DOHH2 (cell line): ENCODE data around the gene CHI3L2.
A peak's percentile ranks its signal among the peaks of the same experiment; 100 is the strongest.

Experiments
- H3F3A ChIP-seq: fragments of 200-600 bp; sonication (generic), shearing (Covaris generic); 2 replicates; pipeline ENCODE4 v1.6.0; 2016; ENCODE audit warnings: antibody characterized with exemption, mild to moderate bottlenecking; ENCODE audit not compliant: control insufficient read depth, insufficient read depth
- H3K27ac ChIP-seq: fragments of 200-600 bp; sonication (generic); 2 replicates; pipeline ENCODE4 v1.5.1; 2014; ENCODE audit warnings: low read depth, mild to moderate bottlenecking, low read length, moderate library complexity
- H3K27me3 ChIP-seq: fragments of 200-600 bp; sonication (generic); 2 replicates; pipeline ENCODE4 v1.6.1; 2014; ENCODE audit warnings: mild to moderate bottlenecking, low read length, mixed read lengths; ENCODE audit not compliant: control insufficient read depth
- H3K36me3 ChIP-seq: fragments of 200-600 bp; sonication (generic); 2 replicates; pipeline ENCODE4 v1.6.1; 2014; ENCODE audit warnings: mild to moderate bottlenecking, low read length, moderate library complexity, mixed read lengths; ENCODE audit not compliant: control insufficient read depth
- H3K4me1 ChIP-seq: fragments of 200-600 bp; sonication (generic); 2 replicates; pipeline ENCODE4 v1.6.1; 2014; ENCODE audit warnings: mild to moderate bottlenecking, low read length, mixed read lengths; ENCODE audit not compliant: control insufficient read depth
- H3K4me2 ChIP-seq: fragments of 200-600 bp; sonication (generic); 2 replicates; pipeline ENCODE4 v1.6.0; 2014; ENCODE audit warnings: mild to moderate bottlenecking, low read length, moderate library complexity
- H3K4me3 ChIP-seq: fragments of 200-600 bp; sonication (generic); 2 replicates; pipeline ENCODE4 v1.5.1; 2014; ENCODE audit warnings: mild to moderate bottlenecking, low read length, mixed read lengths
- H3K79me2 ChIP-seq: fragments of 200-600 bp; sonication (generic); 2 replicates; pipeline ENCODE4 v1.6.1; 2014; ENCODE audit warnings: mild to moderate bottlenecking, low read length, mixed read lengths; ENCODE audit not compliant: control insufficient read depth
- H3K9me2 ChIP-seq: fragments of 200-600 bp; sonication (generic); replicated peaks from 2 replicates; pipeline ENCODE4 v1.6.1; 2014; ENCODE audit warnings: mild to moderate bottlenecking, low read length, mixed read lengths; ENCODE audit not compliant: control insufficient read depth
- H3K9me3 ChIP-seq: fragments of 200-600 bp; sonication (generic); 2 replicates; pipeline ENCODE4 v1.6.1; 2014; ENCODE audit warnings: antibody characterized with exemption, low read length, mixed read lengths; ENCODE audit not compliant: control insufficient read depth, insufficient read depth
- H4K20me1 ChIP-seq: fragments of 200-600 bp; sonication (generic); 2 replicates; pipeline ENCODE4 v1.6.0; 2014; ENCODE audit warnings: low read depth, mild to moderate bottlenecking, antibody characterized with exemption, low read length, moderate library complexity; ENCODE audit not compliant: control insufficient read depth, insufficient read depth
- EZH2phosphoT487 ChIP-seq: fragments of 200-600 bp; sonication (generic); IDR thresholded peaks from 2 replicates; pipeline ENCODE4 v1.6.1; 2017; ENCODE audit warnings: borderline replicate concordance, mild to moderate bottlenecking, antibody characterized with exemption, low read length, moderate library complexity, mixed read lengths
- TF ChIP-seq, protein P1 (sequence below): fragments of 200-600 bp; sonication (generic); IDR thresholded peaks from one replicate; pipeline ENCODE4 v1.5.1; 2014; ENCODE audit warnings: antibody characterized with exemption, mild to moderate bottlenecking, low read depth, low read length; ENCODE audit not compliant: poor library complexity, severe bottlenecking

The CHI3L2 gene

DNA sequence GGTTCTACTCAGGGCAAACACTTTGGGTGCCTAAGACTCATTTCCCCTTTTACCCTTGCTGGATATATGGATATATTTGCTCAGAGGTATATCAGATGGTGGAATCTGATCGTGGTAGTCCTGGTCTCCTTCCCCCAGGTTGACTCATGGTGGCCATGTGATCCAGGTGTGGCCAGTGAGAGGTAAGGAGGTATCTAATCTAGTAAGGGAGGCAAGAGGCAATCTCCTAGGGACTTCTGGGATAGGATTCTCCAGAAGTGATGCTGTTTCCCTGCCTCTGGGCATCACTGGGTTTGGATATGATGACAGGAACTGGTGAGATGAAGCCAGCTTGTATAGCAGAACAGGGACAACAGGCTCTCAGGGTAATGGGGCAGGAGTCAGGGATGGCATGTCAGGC, 18.6 kb upstream of the CHI3L2 start:
- Histone ChIP-seq H3K79me2 (no peaks in the 10 kb centered on the region), H3K9me3 (no peaks in the 10 kb centered on the region), H3K4me2 (no peak overlapping the region), H3K4me3 (no peak overlapping the region), H3F3A (peaks cover 47% of the 10 kb centered on the region), H3K27me3 (no peaks in the 10 kb centered on the region), H3K9me2 (no peaks in the 10 kb centered on the region), H4K20me1 (no peaks in the 10 kb centered on the region), H3K4me1 (peaks cover 72% of the 10 kb centered on the region), H3K36me3 (no peaks in the 10 kb centered on the region), H3K27ac (no peak overlapping the region)
- no peak for TF ChIP-seq EZH2phosphoT487
- TF ChIP-seq, protein P1, sequence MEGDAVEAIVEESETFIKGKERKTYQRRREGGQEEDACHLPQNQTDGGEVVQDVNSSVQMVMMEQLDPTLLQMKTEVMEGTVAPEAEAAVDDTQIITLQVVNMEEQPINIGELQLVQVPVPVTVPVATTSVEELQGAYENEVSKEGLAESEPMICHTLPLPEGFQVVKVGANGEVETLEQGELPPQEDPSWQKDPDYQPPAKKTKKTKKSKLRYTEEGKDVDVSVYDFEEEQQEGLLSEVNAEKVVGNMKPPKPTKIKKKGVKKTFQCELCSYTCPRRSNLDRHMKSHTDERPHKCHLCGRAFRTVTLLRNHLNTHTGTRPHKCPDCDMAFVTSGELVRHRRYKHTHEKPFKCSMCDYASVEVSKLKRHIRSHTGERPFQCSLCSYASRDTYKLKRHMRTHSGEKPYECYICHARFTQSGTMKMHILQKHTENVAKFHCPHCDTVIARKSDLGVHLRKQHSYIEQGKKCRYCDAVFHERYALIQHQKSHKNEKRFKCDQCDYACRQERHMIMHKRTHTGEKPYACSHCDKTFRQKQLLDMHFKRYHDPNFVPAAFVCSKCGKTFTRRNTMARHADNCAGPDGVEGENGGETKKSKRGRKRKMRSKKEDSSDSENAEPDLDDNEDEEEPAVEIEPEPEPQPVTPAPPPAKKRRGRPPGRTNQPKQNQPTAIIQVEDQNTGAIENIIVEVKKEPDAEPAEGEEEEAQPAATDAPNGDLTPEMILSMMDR = no peak

DNA sequence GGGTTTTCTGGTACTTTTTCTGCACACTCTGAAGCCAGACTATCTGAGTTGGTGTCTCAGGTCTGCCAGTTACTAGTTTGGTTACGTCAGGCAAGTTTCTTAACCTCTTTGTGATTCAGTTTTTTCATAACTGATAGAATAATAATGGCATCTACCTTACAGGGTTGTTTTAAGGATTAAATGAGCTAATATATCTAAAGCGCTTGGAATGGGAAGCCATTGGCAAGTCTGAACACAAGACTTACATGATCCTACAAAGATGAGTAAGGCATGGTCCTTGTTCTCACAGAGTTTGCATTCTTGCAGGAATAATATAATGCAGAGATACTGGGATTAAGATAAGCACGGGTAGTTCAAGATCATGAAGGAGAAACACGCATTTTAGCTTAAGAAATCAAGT, 17.9 kb upstream of the CHI3L2 start:
- Histone ChIP-seq H3K27ac (no peak overlapping the region), H3K36me3 (no peaks in the 10 kb centered on the region), H3K79me2 (no peaks in the 10 kb centered on the region), H4K20me1 (no peaks in the 10 kb centered on the region), H3K4me3 (no peak overlapping the region), H3K9me2 (no peaks in the 10 kb centered on the region), H3F3A (peaks cover 53% of the 10 kb centered on the region), H3K4me1 (peaks cover 72% of the 10 kb centered on the region), H3K27me3 (no peaks in the 10 kb centered on the region), H3K4me2 (no peak overlapping the region), H3K9me3 (no peaks in the 10 kb centered on the region)
- TF ChIP-seq EZH2phosphoT487 = no peak
- TF ChIP-seq, protein P1 = no peak

DNA sequence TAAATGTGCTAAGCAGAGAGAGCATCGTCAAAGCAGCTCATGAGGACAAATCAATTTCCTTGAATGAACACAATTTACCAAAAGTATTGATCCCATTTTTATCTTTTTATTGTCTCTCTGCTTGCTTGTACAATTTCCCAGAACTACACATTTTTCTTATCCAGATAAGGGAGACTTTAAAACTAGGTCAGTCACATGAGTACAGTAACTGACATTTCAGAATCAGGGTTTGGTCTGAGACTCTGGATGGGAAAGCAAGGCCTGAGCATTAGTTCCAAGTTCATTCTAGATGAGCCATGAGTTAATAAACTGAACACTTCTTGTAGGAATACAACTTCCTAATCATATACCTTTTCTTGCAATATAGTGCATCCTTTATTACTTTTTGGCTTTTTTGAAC, 15.6 kb upstream of the CHI3L2 start:
- H3K9me2 ChIP-seq = no peaks in the 10 kb centered on the region
- H3K27me3 ChIP-seq = no peaks in the 10 kb centered on the region
- peaks cover 7% of the 10 kb centered on the region for H3K36me3 ChIP-seq
- no peak overlapping the region for H3K4me2 ChIP-seq
- H3K9me3 ChIP-seq = no peaks in the 10 kb centered on the region
- peaks cover 59% of the 10 kb centered on the region for H3F3A ChIP-seq
- no peaks in the 10 kb centered on the region for H4K20me1 ChIP-seq
- H3K79me2 ChIP-seq = no peaks in the 10 kb centered on the region
- no peak overlapping the region for H3K4me3 ChIP-seq
- H3K4me1 ChIP-seq = peaks cover 72% of the 10 kb centered on the region
- 0 out of 2 replicates have a peak overlapping the region, but pooled peaks have one; percentile 10 for H3K27ac ChIP-seq
- TF ChIP-seq, protein P1 = no peak
- TF ChIP-seq EZH2phosphoT487 = no peak
